ENCODE data around the gene GNG3.
"Not testable (repeated sequence)": the region's sequence is repeated elsewhere in the genome, so short reads cannot be mapped to it uniquely, and the experiment has no call there.

Gene GNG3

DNA sequence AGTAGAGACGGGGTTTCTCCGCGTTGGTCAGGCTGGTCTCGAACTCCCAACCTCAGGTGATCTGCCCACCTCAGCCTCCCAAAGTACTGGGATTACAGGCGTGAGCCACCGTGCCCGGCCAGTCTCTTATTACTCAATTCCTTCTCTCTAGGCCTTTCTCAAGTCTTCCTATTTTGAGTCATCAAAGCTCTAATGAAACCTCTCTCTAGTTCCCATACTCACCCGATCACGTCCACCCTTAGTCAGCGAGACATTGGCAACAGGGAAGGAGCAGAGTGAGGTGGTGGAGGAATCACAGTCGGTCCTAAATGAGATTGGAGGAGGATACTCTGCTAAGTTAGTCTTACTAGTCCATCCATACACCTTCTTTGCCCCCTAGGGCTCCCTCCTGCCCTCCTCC lies 5.2 kb upstream of the GNG3 start:
- no peak overlapping the region for H2AFZ ChIP-seq (ENCODE audit: low read depth, low read length)
- H3K36me3 ChIP-seq (ENCODE audit: insufficient read depth, low read length): peaks cover 41% of the 10 kb centered on the region
- peaks cover 17% of the 10 kb centered on the region for H3K4me1 ChIP-seq (ENCODE audit: insufficient read depth, low read length)
- H3K27me3 ChIP-seq (ENCODE audit: insufficient read depth, low read length): no peaks in the 10 kb centered on the region
- no peak overlapping the region for H3K4me3 ChIP-seq (ENCODE audit: low read length)
- no peaks in the 10 kb centered on the region for H3K9me3 ChIP-seq (ENCODE audit: low read length)

DNA sequence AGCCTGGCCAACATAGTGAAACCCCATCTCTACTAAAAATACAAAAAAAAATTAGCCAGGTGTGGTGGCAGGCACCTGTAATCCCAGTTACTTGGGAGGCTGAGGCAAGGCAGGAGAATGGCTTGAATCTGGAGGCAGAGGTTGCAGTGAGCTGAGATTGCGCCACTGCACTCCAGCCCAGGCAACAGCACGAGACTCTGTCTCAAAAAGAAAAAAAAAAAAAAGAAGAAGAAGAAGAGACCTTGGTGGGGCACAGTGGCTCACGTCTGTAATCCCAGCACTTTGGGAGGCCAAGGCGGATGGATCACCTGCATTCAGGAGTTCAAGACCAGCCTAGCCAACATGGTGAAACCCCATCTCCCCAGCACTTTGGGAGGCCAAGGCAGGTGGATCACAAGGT lies 3.6 kb upstream of the GNG3 start:
- Histone ChIP-seq H3K36me3 (ENCODE audit: insufficient read depth, low read length) (peaks cover 39% of the 10 kb centered on the region), H3K4me1 (ENCODE audit: insufficient read depth, low read length) (peaks cover 28% of the 10 kb centered on the region)
- not testable (repeated sequence) for H2AFZ ChIP-seq (ENCODE audit: low read depth, low read length); H3K4me3 ChIP-seq (ENCODE audit: low read length); H3K27me3 ChIP-seq (ENCODE audit: insufficient read depth, low read length); H3K9me3 ChIP-seq (ENCODE audit: low read length)

DNA sequence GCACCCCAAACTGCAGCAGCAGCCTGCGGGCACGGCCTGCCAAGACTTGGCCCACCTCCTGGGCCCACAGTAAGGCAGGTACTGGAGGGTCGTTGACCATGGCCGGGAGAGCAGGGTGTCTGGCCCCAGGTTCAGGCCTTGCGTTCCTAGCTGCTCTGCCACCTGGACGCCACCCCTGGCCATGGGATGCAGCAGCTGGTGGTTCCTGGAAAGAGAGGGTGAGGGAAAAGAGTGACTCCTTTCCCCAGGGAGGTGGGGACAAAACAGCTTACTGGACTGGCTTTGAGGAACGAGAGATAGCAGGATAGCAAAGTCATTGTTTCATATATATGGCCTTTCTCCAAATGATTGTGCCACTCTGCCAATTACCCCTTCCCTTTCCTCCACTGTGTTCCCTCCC lies 2.1 kb upstream of the GNG3 start:
- no peaks in the 10 kb centered on the region for H3K9me3 ChIP-seq (ENCODE audit: low read length)
- H3K36me3 ChIP-seq (ENCODE audit: insufficient read depth, low read length): peaks cover 37% of the 10 kb centered on the region
- no peak overlapping the region for H2AFZ ChIP-seq (ENCODE audit: low read depth, low read length)
- no peaks in the 10 kb centered on the region for H3K27me3 ChIP-seq (ENCODE audit: insufficient read depth, low read length)
- H3K4me1 ChIP-seq (ENCODE audit: insufficient read depth, low read length): peaks cover 38% of the 10 kb centered on the region
- H3K4me3 ChIP-seq (ENCODE audit: low read length): peak overlapping the region; percentile 74

DNA sequence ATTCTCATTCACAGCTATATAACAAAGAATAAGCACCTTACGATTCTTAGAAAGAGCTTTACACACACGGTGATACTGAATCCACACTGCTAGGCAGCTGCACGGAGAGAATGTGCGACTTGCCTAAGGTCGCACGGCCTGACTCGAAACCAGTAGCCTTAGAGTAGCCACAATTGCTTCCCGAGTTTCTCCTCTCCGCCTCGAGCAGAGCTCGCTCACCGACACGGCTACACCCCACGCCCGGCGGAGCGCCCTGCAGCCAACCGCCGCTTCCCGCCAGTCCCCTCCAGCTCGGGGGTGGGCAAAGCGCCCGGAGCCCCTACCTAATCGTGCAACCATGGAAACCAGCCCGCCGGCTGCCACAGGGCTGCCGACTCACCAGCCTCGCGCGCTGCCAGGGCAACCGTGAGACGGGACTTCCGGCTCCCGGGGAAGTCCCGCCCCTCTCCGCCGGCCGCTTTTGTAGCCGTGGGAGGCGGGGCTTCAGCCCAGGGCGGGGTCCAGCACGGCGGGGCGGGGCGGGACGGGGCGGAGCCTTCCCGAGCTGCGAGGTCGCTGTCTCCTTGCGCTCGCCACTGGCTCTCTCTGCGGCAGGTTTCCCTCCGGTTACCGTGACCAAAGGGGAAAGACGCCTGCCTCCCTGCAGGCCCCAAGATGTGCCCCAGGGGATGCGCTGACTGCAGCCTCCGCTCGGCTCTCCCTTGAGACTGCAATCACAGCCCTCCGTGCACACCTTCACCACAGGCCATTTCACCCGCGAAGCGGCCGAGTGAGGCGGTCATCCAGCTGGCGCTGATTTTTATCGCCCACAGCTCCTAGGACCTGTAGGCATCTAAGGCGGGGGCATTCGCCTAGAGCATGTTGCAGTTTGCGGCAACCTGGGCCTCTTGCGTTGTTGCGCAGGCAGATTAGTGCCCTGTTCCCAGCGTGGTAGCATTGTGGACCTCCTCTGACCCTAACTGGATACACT lies 1.3 kb upstream of the GNG3 start:
- peaks cover 38% of the 10 kb centered on the region for H3K4me1 ChIP-seq (ENCODE audit: insufficient read depth, low read length)
- H3K4me3 ChIP-seq (ENCODE audit: low read length): peak overlapping the region; percentile 74
- no peaks in the 10 kb centered on the region for H3K9me3 ChIP-seq (ENCODE audit: low read length)
- no peak overlapping the region for H2AFZ ChIP-seq (ENCODE audit: low read depth, low read length)
- no peaks in the 10 kb centered on the region for H3K27me3 ChIP-seq (ENCODE audit: insufficient read depth, low read length)
- H3K36me3 ChIP-seq (ENCODE audit: insufficient read depth, low read length): peaks cover 36% of the 10 kb centered on the region

DNA sequence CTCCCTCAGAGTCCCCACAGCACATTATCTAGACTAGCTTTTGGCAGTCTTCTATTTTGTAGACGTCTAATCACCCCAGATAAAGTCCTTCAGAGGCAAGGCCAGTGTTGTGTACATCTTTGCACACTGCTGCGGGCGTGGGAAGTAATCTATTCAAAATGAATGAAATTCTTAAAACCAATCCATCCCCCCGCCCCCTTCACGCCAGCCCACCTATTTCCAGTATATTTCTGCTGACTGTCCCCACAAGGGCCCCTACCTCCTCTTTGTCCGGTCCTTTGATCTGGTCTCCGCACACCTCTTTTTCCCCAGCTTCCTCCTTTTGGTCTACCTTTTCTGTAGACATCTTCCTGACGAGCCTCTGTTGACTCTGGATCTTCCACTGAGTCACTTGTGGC lies 627 bp upstream of the GNG3 start:
- peaks cover 35% of the 10 kb centered on the region for H3K36me3 ChIP-seq (ENCODE audit: insufficient read depth, low read length)
- H3K27me3 ChIP-seq (ENCODE audit: insufficient read depth, low read length): no peaks in the 10 kb centered on the region
- no peak overlapping the region for H2AFZ ChIP-seq (ENCODE audit: low read depth, low read length)

DNA sequence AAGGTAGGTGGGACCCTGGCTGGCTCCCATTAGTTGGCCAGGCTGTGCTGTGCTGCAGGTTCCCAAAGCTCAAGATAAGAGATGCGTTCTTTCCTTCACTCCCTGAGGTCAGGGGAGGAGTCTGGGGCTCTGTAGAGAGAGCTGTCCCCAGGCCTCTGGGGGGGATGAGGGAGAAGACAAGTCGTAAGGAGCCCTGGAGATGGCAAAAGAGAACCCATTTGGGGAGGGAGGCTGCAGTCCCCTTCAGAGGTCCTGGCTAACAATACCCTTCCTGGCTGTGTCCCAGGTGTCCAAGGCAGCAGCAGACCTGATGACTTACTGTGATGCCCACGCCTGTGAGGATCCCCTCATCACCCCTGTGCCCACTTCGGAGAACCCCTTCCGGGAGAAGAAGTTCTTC lies 916 bp downstream of the GNG3 start:
- no peak overlapping the region for H2AFZ ChIP-seq (ENCODE audit: low read depth, low read length)
- H3K9me3 ChIP-seq (ENCODE audit: low read length): no peaks in the 10 kb centered on the region
- peaks cover 38% of the 10 kb centered on the region for H3K4me1 ChIP-seq (ENCODE audit: insufficient read depth, low read length)
- H3K4me3 ChIP-seq (ENCODE audit: low read length): no peak overlapping the region
- peaks cover 41% of the 10 kb centered on the region for H3K36me3 ChIP-seq (ENCODE audit: insufficient read depth, low read length)
- H3K27me3 ChIP-seq (ENCODE audit: insufficient read depth, low read length): no peaks in the 10 kb centered on the region

More for the DNA sequence above, 627 bp upstream of the GNG3 start:
- Histone ChIP-seq H3K4me1 (ENCODE audit: insufficient read depth, low read length) (peaks cover 38% of the 10 kb centered on the region), H3K9me3 (ENCODE audit: low read length) (no peaks in the 10 kb centered on the region), H3K4me3 (ENCODE audit: low read length) (peak overlapping the region; percentile 74)

DNA sequence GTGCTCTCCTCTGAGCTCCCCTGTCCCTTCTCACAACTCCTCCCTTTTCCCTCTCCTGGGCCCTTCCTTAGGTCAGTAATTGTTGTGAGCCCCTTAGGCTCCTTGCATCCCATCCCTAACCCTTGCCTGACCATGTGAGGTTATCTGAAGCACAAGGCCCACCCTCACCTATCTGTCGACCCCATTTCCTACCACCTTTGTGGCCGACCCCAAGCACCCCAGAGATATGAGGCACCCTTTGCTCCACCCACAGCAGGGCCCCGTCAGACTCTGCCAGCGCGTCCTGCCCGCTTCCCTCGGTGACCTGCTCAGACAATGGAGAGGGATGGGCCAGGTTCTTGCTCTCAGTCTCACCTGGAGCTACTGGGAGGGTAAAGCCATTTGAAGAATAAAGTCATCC lies 1.3 kb downstream of the GNG3 start:
- Histone ChIP-seq H3K4me3 (ENCODE audit: low read length) (peak overlapping the region; percentile 31), H3K27me3 (ENCODE audit: insufficient read depth, low read length) (no peaks in the 10 kb centered on the region), H3K4me1 (ENCODE audit: insufficient read depth, low read length) (peaks cover 38% of the 10 kb centered on the region), H3K9me3 (ENCODE audit: low read length) (no peaks in the 10 kb centered on the region), H2AFZ (ENCODE audit: low read depth, low read length) (no peak overlapping the region), H3K36me3 (ENCODE audit: insufficient read depth, low read length) (peaks cover 45% of the 10 kb centered on the region)

DNA sequence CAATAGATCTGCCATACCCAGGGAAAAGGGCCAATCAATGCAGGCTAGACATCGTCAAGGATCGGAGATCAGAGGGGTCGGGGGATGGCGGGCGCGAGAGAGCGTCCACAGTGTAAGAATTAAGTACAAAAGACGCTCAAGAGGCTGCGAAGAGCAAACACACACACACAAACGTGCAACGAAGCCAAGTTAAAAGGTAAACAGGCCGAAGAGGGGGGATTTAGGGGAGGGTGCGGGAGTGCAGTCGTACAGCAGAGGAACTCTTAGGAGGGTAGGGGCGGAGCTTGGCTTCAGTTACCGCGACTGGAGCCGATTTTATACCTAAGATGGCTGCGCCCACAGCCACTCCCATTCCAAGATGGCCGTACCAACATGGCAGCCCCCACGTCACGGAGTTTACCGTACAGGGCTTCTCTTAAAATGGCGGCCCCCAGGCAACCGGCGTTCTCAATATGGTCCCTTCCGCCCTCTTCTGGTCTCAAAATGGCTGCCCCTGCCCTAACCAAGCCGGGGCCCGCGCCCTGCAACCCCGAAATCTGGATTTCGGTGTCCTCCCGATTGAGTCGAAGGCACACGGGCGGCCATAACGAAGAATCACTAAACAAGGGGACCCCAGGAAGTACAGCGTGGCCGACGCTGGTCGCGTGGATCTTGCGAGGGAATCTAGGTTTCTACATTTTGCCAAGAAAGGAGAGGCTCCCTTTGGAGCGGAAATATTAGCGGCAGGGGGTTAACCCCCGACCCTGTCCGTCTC lies 1.9 kb downstream of the GNG3 start:
- H3K9me3 ChIP-seq (ENCODE audit: low read length): no peaks in the 10 kb centered on the region
- H3K27me3 ChIP-seq (ENCODE audit: insufficient read depth, low read length): no peaks in the 10 kb centered on the region
- H3K4me3 ChIP-seq (ENCODE audit: low read length): peak overlapping the region; percentile 31
- peaks cover 51% of the 10 kb centered on the region for H3K36me3 ChIP-seq (ENCODE audit: insufficient read depth, low read length)
- H3K4me1 ChIP-seq (ENCODE audit: insufficient read depth, low read length): peaks cover 38% of the 10 kb centered on the region
- peak overlapping the region; percentile 22 for H2AFZ ChIP-seq (ENCODE audit: low read depth, low read length)

DNA sequence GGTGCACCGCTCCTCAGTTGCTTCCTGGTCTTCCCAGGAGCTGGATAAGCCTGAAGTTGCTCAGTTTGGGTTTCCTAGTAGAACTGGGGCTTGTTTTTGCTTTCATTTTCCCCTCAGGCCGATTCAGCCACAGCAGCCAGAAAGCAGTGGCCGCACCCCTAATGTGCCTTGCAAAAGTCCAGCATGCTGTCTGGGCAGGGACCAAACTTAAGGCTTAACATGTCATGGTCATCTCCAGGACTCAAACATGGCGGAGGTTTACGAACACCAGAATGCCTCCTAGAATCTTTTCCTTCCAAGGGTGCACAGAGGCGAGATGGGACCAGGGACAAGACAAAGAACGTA lies 2.5 kb downstream of the GNG3 start:
- Histone ChIP-seq H3K9me3 (ENCODE audit: low read length) (no peaks in the 10 kb centered on the region), H3K36me3 (ENCODE audit: insufficient read depth, low read length) (peaks cover 51% of the 10 kb centered on the region), H3K4me3 (ENCODE audit: low read length) (peak overlapping the region; percentile 25), H3K4me1 (ENCODE audit: insufficient read depth, low read length) (peaks cover 38% of the 10 kb centered on the region), H2AFZ (ENCODE audit: low read depth, low read length) (peak overlapping the region; percentile 22), H3K27me3 (ENCODE audit: insufficient read depth, low read length) (no peaks in the 10 kb centered on the region)

DNA sequence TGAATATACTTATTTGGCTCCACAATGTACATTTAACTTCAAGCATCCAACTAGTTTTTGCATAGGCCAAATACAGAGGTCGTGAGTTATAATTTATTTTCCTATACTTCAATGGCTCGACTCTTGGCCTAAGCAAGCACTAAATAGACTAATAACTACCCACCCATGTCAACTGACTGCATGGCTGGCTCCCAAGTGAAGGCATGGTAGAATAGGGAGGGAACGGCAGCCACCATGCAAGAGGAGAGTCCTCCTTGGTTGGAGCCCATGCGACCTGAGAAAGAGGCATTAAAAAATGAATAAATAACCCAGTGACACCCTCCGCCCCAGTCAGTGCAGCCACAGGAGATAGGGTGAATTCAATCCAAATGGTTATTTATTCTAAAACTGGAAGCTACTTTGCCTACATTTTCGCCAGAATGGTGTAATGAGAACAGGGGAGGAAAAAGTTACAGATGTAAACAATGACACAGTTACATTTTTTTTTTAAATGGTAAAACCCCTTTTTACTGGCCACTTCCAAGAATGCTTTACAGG lies 4.9 kb downstream of the GNG3 start:
- peaks cover 71% of the 10 kb centered on the region for H3K36me3 ChIP-seq (ENCODE audit: insufficient read depth, low read length)

DNA sequence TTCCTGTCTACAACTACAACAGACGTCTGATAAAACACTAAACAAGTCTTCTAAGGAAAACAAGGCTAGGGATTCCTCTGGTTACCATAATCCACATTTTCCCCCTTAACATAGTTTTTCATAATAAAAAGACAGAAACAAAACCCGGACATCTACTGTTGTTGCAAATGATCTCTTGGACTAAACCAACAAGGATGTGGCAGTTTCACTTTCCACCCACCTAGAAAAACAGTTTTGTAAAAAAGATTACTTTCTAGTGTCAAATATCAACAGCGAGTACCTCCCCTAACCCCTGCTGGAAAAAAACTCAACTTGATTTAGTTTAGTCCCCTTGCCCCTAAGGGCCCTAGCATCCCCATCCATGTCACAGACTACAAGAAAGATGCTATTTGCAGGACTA lies 5.4 kb downstream of the GNG3 start:
- no peaks in the 10 kb centered on the region for H3K27me3 ChIP-seq (ENCODE audit: insufficient read depth, low read length)
- no peak overlapping the region for H3K4me3 ChIP-seq (ENCODE audit: low read length)
- H3K9me3 ChIP-seq (ENCODE audit: low read length): no peaks in the 10 kb centered on the region
- peaks cover 17% of the 10 kb centered on the region for H3K4me1 ChIP-seq (ENCODE audit: insufficient read depth, low read length)
- H2AFZ ChIP-seq (ENCODE audit: low read depth, low read length): no peak overlapping the region
- H3K36me3 ChIP-seq (ENCODE audit: insufficient read depth, low read length): peaks cover 76% of the 10 kb centered on the region

More for the DNA sequence above, 4.9 kb downstream of the GNG3 start:
- peaks cover 21% of the 10 kb centered on the region for H3K4me1 ChIP-seq (ENCODE audit: insufficient read depth, low read length)
- H3K4me3 ChIP-seq (ENCODE audit: low read length): no peak overlapping the region
- H2AFZ ChIP-seq (ENCODE audit: low read depth, low read length): no peak overlapping the region
- no peaks in the 10 kb centered on the region for H3K9me3 ChIP-seq (ENCODE audit: low read length)
- H3K27me3 ChIP-seq (ENCODE audit: insufficient read depth, low read length): no peaks in the 10 kb centered on the region

DNA sequence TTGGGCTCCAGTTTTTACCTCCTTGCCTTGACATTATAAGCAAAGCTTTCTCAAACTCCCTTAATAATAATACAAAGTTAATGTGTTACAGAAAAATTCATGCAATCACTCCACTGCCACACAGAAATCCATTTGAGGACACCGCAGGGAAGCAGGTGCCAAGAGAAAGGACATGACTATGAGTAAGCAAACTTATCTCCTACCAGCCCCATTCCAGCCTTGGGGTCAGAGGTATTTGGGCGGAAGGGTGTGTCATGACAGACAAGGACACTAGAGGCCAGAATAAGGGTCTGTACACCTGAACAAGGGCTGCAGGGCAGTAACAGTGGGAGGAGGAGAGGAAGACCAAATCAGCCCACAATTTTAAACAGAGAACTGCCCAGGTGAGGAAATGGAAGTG lies 5.9 kb downstream of the GNG3 start:
- no peaks in the 10 kb centered on the region for H3K9me3 ChIP-seq (ENCODE audit: low read length)
- no peak overlapping the region for H3K4me3 ChIP-seq (ENCODE audit: low read length)
- H2AFZ ChIP-seq (ENCODE audit: low read depth, low read length): no peak overlapping the region
- peaks cover 80% of the 10 kb centered on the region for H3K36me3 ChIP-seq (ENCODE audit: insufficient read depth, low read length)
- H3K27me3 ChIP-seq (ENCODE audit: insufficient read depth, low read length): no peaks in the 10 kb centered on the region
- peaks cover 14% of the 10 kb centered on the region for H3K4me1 ChIP-seq (ENCODE audit: insufficient read depth, low read length)
